Naive thymus-derived CD8-positive, alpha-beta T cell (primary cell): Measurements from ENCODE around the gene CAPZA2. TPM values are rescaled to one million over a fixed set of nuclear protein-coding genes. Genes with fewer than 3 reads are reported as not detected.
"Not testable (repeated sequence)": the region's sequence is repeated elsewhere in the genome, so short reads cannot be mapped to it uniquely, and the experiment has no call there.

Experiments
- ATAC-seq, 2 donors: fragments of 150-1000 bp; cut with Tn5 transposase in 1 of 2; sonication (Bioruptor Pico), chemical (Tn5 transposase) in 1 of 2; 1 replicate in 1 of 2; 2 replicates in 1 of 2; pipeline ENCODE4 v1.10.0; 2021; ENCODE audit warnings: mild to moderate bottlenecking in 2 of 2, moderate library complexity in 2 of 2
- POLR2A ChIA-PET: fragments of 350-600 bp; sonication (Branson Sonifier 250); formaldehyde crosslinking; loops from one replicate; lab custom pipeline; 2021; ENCODE audit warnings: antibody characterized with exemption; lab: Charles Lee
- DNase-seq, 10 donors: peaks; one replicate each; pipeline versions ENCODE4 v3.0.0 to v3.0.0-alpha.2; 2020 to 2022
- H3K27ac Mint-ChIP-seq, 10 donors: one replicate each; pipeline ENCODE4 v1.8.0; 2020 to 2022; ENCODE audit warnings: mild to moderate bottlenecking in 10 of 10, mixed read lengths in 10 of 10, moderate library complexity in 4 of 10, inconsistent platforms in 1 of 10
- H3K27me3 Mint-ChIP-seq, 5 donors: one replicate each; pipeline ENCODE4 v1.8.0; 2021 to 2022; ENCODE audit warnings: mixed read lengths in 5 of 5
- H3K36me3 Mint-ChIP-seq, 3 donors: one replicate each; pipeline ENCODE4 v1.8.0; 2020 to 2022; ENCODE audit warnings: mixed read lengths in 3 of 3, mild to moderate bottlenecking in 2 of 3, inconsistent platforms in 1 of 3
- H3K4me1 Mint-ChIP-seq, 4 donors: one replicate each; pipeline ENCODE4 v1.8.0; 2021 to 2022; ENCODE audit warnings: mixed read lengths in 4 of 4
- H3K4me3 Mint-ChIP-seq, 10 donors: one replicate each; pipeline ENCODE4 v1.8.0; 2020 to 2022; ENCODE audit warnings: mild to moderate bottlenecking in 10 of 10, mixed read lengths in 10 of 10, moderate library complexity in 6 of 10, inconsistent platforms in 1 of 10
- H3K9me3 Mint-ChIP-seq, 9 donors: one replicate each; pipeline ENCODE4 v1.8.0; 2020 to 2022; ENCODE audit warnings: mixed read lengths in 9 of 9, mild to moderate bottlenecking in 3 of 9, inconsistent platforms in 1 of 9, moderate library complexity in 1 of 9
- polyA plus RNA-seq, 3 donors: library from polyadenylated mRNA; unstranded; fragments of 300-500 nt; fragmentation: Illumina TruSeq; gene quantifications; one replicate each; pipeline ENCODE4 v1.2.3, GENCODE V29; 2021
- total RNA-seq, 8 experiments: library from RNA in 2 of 8; stranded (reverse) in 2 of 8; gene quantifications; one replicate each; pipeline ENCODE4 v1.2.3 and lab custom pipeline; 2021 to 2026

CAPZA2 gene
- total and polyA plus RNA-seq, 5 experiments from 2014 or later: 88.4 to 190 (median 157) TPM

- Mint-ChIP-seq H3K27me3 (peaks cover 12 to 30% (median 14%) of the 10 kb centered on the region in 5 donors), H3K4me1 (peaks cover 0 to 10% (median 4%) of the 10 kb centered on the region in 4 donors), H3K4me3 (no peak overlapping the region), H3K36me3 (no peaks in the 10 kb centered on the region), H3K27ac (no peak overlapping the region), H3K9me3 (no peaks in the 10 kb centered on the region)
- DNase-seq (no peak), ATAC-seq (no peak)
- POLR2A ChIA-PET: no interaction called here
Measured at GRCh38 chr7:116932566-116932965, 70.2 kb downstream of the CAPZA2 start.

GRCh38 chr7:116933465-116933864 lies 71.1 kb downstream of the CAPZA2 start:
- no peak for ATAC-seq
- no peaks in the 10 kb centered on the region for H3K36me3 Mint-ChIP-seq

GRCh38 chr7:116934580-116934979 lies 72.2 kb downstream of the CAPZA2 start:
- peaks cover 0 to 10% (median 4%) of the 10 kb centered on the region in 4 donors for H3K4me1 Mint-ChIP-seq
- H3K9me3 Mint-ChIP-seq: no peaks in the 10 kb centered on the region
- no peak for ATAC-seq
- DNase-seq: no peak
- H3K4me3 Mint-ChIP-seq: no peak overlapping the region
- POLR2A ChIA-PET: no interaction called here
- H3K36me3 Mint-ChIP-seq: no peaks in the 10 kb centered on the region
- H3K27ac Mint-ChIP-seq: peak overlapping the region in 1 of 10 donors; percentile 34
- H3K27me3 Mint-ChIP-seq: peaks cover 12 to 26% (median 19%) of the 10 kb centered on the region in 5 donors

More at GRCh38 chr7:116933465-116933864, 71.1 kb downstream of the CAPZA2 start:
- Mint-ChIP-seq H3K27me3 (peaks cover 12 to 32% (median 16%) of the 10 kb centered on the region in 5 donors), H3K4me1 (peaks cover 0 to 10% (median 4%) of the 10 kb centered on the region in 4 donors), H3K9me3 (no peaks in the 10 kb centered on the region), H3K27ac (no peak overlapping the region), H3K4me3 (no peak overlapping the region)
- POLR2A ChIA-PET: no interaction called here
- DNase-seq: no peak

GRCh38 chr7:116936844-116937243 lies 74.5 kb downstream of the CAPZA2 start:
- peaks cover 8 to 23% (median 16%) of the 10 kb centered on the region in 5 donors for H3K27me3 Mint-ChIP-seq
- H3K4me1 Mint-ChIP-seq, POLR2A ChIA-PET: not testable (repeated sequence)

GRCh38 chr7:116938678-116939077 lies 76.3 kb downstream of the CAPZA2 start:
- Mint-ChIP-seq H3K27ac (no peak overlapping the region), H3K4me3 (no peak overlapping the region), H3K4me1 (no peaks in the 10 kb centered on the region), H3K9me3 (no peaks in the 10 kb centered on the region), H3K27me3 (peaks cover 8 to 21% (median 15%) of the 10 kb centered on the region in 5 donors), H3K36me3 (no peaks in the 10 kb centered on the region)
- ATAC-seq: no peak
- POLR2A ChIA-PET: no interaction called here
- no peak for DNase-seq

More at GRCh38 chr7:116936844-116937243, 74.5 kb downstream of the CAPZA2 start:
- H3K36me3 Mint-ChIP-seq, ATAC-seq, H3K4me3 Mint-ChIP-seq, H3K9me3 Mint-ChIP-seq, DNase-seq, H3K27ac Mint-ChIP-seq: not testable (repeated sequence)

GRCh38 chr7:116940689-116941370 lies 78.4 kb downstream of the CAPZA2 start:
- no peak for ATAC-seq
- H3K4me3 Mint-ChIP-seq: no peak overlapping the region
- no peak for DNase-seq
- no peaks in the 10 kb centered on the region for H3K36me3 Mint-ChIP-seq
- H3K9me3 Mint-ChIP-seq: no peaks in the 10 kb centered on the region
- H3K27ac Mint-ChIP-seq: no peak overlapping the region
- H3K4me1 Mint-ChIP-seq: no peaks in the 10 kb centered on the region
- POLR2A ChIA-PET: no interaction called here
- H3K27me3 Mint-ChIP-seq: peaks cover 0 to 12% (median 10%) of the 10 kb centered on the region in 5 donors

- DNase-seq (no peak), ATAC-seq (no peak)
- Mint-ChIP-seq H3K4me1 (no peaks in the 10 kb centered on the region), H3K36me3 (no peaks in the 10 kb centered on the region), H3K27me3 (peaks cover 0 to 5% (median 2%) of the 10 kb centered on the region in 5 donors), H3K4me3 (no peak overlapping the region), H3K27ac (no peak overlapping the region), H3K9me3 (no peaks in the 10 kb centered on the region)
- POLR2A ChIA-PET: no interaction called here
Measured at GRCh38 chr7:116942504-116942903, 80.1 kb downstream of the CAPZA2 start.

GRCh38 chr7:116948934-116949333 lies 86.5 kb downstream of the CAPZA2 start:
- peaks cover 0 to 4% (median 2%) of the 10 kb centered on the region in 4 donors for H3K4me1 Mint-ChIP-seq
- ATAC-seq (no peak), DNase-seq (no peak)
- no peak overlapping the region for H3K27ac Mint-ChIP-seq
- POLR2A ChIA-PET: interaction anchor here (0.6 kb wide), 1 partner anchor 54 kb away, joined by 5 read pairs; no protein-coding TSS in a partner anchor
- H3K36me3 Mint-ChIP-seq: no peaks in the 10 kb centered on the region
- peaks cover 0 to 3% (median 0%) of the 10 kb centered on the region in 5 donors for H3K27me3 Mint-ChIP-seq
- no peak overlapping the region for H3K4me3 Mint-ChIP-seq
- no peaks in the 10 kb centered on the region for H3K9me3 Mint-ChIP-seq

- Mint-ChIP-seq H3K4me1 (peaks cover 6 to 14% (median 10%) of the 10 kb centered on the region in 4 donors), H3K27ac (peak overlapping the region in 3 of 10 donors; percentile 4 to 20 (median 19)), H3K4me3 (no peak overlapping the region), H3K27me3 (peaks cover 0 to 3% (median 0%) of the 10 kb centered on the region in 5 donors), H3K36me3 (no peaks in the 10 kb centered on the region), H3K9me3 (no peaks in the 10 kb centered on the region)
- ATAC-seq: no peak
- no peak for DNase-seq
- POLR2A ChIA-PET: no interaction called here
Measured at GRCh38 chr7:116949941-116950801, 87.8 kb downstream of the CAPZA2 start.

GRCh38 chr7:116950889-116951351 lies 88.5 kb downstream of the CAPZA2 start:
- H3K36me3 Mint-ChIP-seq: no peaks in the 10 kb centered on the region
- no peak overlapping the region for H3K4me3 Mint-ChIP-seq
- no peak for ATAC-seq
- peaks cover 0 to 3% (median 0%) of the 10 kb centered on the region in 5 donors for H3K27me3 Mint-ChIP-seq
- POLR2A ChIA-PET: no interaction called here
- H3K9me3 Mint-ChIP-seq: no peaks in the 10 kb centered on the region
- no peak for DNase-seq
- peak overlapping the region in 3 of 10 donors; percentile 4 to 57 (median 19) for H3K27ac Mint-ChIP-seq
- H3K4me1 Mint-ChIP-seq: peaks cover 10 to 19% (median 16%) of the 10 kb centered on the region in 4 donors

GRCh38 chr7:116951366-116952292 lies 89.2 kb downstream of the CAPZA2 start:
- ATAC-seq (no peak), DNase-seq (no peak)
- Mint-ChIP-seq H3K9me3 (no peaks in the 10 kb centered on the region), H3K36me3 (no peaks in the 10 kb centered on the region), H3K27ac (peak overlapping the region in 1 of 10 donors; percentile 57), H3K4me3 (peak overlapping the region in 4 of 10 donors; percentile 10 to 80 (median 40)), H3K27me3 (peaks cover 0 to 3% (median 0%) of the 10 kb centered on the region in 5 donors), H3K4me1 (peaks cover 10 to 19% (median 17%) of the 10 kb centered on the region in 4 donors)
- POLR2A ChIA-PET: no interaction called here
